ENCODE measurements around the gene NGB.

The NGB gene

DNA sequence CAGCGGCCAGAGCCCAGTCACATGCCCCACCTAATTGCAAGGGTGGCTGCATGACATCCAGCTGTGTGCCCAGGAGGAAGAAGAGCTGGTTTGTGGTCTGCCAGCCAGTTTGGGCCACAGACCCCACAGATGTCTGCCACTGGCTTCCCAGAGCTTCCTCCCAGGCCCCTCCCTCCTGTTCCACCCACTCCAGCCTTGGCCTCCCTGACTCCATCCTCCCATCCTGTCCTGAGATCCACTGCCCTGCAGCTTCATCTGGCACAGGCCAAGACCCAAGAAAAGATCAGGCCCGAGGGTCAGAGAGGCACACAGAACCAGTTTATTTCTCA is 5.9 kb downstream of the NGB start:
- no peak for DNase-seq (ENCODE audit: low read depth in 2 of 2)

GRCh38 chr14:77264466-77265186 is 6.4 kb downstream of the NGB start:
- no peak for DNase-seq (ENCODE audit: low read depth in 2 of 2)

- DNase-seq (ENCODE audit: low read depth in 2 of 2) = no peak
These were observed 10.4 kb downstream of the NGB start for GRCh38 chr14:77260631-77261030.

- no peak for DNase-seq (ENCODE audit: low read depth in 2 of 2)
These were observed 10.8 kb downstream of the NGB start for GRCh38 chr14:77260199-77260598.

GRCh38 chr14:77259025-77259715 is 11.8 kb downstream of the NGB start:
- DNase-seq (ENCODE audit: low read depth in 2 of 2) = no peak

DNA sequence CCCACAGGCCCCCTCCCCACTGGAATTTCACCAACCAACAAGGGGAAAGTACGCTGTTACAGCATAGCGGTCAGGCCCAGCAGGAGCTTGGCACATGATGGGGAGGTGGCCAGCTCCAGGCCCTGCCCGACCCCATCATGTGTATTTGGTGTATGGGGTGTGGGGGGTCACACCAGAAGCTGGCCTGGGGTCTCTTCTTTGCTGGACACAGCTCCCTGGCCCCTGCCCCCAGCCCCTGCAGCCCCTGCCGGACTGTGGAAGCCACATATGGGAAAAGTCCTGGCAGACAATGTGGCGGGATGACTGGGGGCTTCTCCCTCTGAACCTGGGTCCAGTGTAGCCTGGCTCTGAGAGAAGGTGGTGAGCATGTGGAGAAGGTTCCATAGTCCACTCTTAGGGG is 12.4 kb downstream of the NGB start:
- no peak for DNase-seq (ENCODE audit: low read depth in 2 of 2)

GRCh38 chr14:77257700-77258099 is 13.3 kb downstream of the NGB start:
- DNase-seq (ENCODE audit: low read depth in 2 of 2) = no peak

GRCh38 chr14:77256694-77257093 is 14.3 kb downstream of the NGB start:
- no peak for DNase-seq (ENCODE audit: low read depth in 2 of 2)

DNA sequence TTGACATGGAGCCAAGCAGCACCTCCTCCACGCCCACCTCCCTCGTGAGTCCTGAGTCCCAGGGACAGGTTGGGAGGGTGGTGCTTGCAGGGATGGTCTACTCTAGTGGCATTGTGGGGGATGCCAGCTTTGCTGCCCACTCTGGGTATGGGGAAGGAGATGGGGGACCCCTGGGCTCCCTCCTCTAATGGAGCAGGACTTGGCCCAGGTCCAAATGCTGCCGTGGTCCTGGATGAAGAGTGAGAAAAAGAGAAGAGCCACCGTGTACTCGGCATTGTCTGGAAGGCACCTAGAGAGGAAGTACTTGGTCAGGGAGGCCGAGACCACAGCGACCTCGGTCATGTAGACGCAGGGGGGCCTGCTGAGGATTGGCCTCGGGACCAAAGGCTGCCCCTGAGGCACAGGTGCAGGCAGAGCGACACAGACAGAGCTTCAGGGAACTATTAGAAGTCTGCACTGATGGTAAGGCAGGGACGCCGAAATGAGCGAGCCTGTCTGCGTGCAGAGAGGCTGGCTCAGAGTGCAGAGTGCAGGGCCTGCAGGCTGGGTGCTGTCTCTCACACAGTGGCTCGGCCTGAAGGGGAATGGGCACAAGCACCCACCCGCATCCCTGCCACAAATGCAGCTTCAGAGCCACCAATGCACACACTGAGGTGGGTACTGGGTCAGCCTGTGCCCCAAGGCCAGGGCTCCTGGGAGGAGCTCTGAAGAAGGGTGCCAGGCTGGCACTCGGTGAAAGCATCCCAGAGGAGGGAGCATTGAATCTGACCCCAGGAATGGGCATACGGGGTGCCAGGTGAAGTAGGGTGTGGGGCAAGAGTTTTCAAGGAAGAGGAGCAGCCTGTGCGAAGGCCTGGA is 17.4 kb downstream of the NGB start:
- DNase-seq (ENCODE audit: low read depth in 2 of 2) = no peak

DNA sequence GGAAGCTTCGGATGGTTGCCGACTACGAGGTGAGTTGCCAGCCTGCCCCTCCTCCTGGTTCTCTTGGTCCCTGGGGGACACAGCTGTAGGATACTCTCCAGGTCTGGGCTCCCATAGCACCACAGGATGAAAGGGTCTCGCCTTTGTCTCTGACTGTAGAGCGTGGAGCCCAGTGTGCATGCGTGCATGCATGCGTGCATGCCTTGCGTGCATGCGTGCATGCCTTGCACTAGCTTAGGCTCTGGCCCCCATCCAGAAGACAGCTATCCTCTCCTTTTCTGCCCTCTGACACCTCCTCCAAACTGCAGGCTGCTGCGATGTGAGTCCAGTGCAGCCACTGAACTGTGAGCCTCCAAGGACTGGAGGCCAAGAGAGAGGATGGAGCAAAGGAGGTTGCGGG is 19.1 kb downstream of the NGB start:
- DNase-seq (ENCODE audit: low read depth in 2 of 2) = no peak

- no peak for DNase-seq (ENCODE audit: low read depth in 2 of 2)
These were observed 20.1 kb downstream of the NGB start for GRCh38 chr14:77250927-77251326.

- DNase-seq (ENCODE audit: low read depth in 2 of 2) = no peak
These were observed 21.7 kb downstream of the NGB start for GRCh38 chr14:77249286-77249685.

DNA sequence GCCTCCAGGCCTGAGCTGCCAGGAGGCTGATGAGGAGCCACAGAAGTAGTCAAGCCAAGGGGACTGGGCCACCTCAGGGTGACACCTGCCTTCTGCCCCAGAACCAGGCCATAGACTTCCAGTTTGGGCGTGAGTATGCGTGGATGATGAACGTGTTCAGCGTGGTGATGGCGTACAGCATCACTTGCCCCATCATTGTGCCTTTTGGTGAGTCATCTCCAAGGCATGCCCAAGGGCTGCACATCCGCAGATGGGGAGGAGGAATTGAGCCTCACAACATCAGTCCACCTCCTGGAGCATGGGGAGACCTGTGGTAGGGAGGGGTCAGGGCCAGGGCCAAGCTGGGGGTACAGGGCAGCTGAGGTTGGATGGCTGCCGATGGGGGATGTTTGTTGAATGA is 22.3 kb downstream of the NGB start:
- no peak for DNase-seq (ENCODE audit: low read depth in 2 of 2)

DNA sequence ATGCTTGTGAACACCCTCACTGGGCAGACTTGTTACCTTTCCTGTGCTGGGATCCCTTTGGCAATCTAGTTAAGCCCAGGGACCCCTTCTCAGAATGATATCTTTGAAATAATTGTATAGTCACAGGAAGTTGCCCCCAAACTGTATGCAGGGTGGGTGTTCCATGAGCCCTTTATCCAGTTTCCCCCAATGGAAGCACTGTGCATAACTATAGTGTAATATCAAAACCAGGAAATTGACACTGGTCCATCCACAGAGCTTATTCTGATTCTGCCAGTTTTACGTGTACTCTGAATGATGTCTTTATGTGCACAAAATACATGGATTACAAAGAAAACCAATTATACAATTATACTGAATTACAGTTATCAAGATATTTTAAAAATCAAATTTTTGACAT is 24.2 kb downstream of the NGB start:
- no peak for DNase-seq (ENCODE audit: low read depth in 2 of 2)

DNA sequence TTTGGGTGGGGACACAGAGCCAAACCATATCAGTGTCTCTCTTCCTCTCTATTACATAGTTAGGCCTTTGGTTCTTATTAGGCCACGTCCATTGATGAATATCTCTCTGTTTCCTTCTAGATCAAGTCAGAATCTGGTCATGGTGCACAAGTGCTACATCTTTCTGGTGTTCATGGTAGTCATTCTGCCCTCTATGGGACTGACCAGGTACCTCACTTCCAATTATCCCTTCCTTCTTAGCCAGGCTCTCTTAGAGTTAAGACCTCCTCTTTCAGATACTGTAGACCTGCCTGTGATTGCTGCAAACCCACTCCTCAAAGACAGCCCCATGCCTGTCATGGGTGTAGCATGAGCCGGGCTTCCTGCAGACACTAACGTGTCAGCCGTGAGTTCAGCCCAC is 25.2 kb downstream of the NGB start:
- no peak for DNase-seq (ENCODE audit: low read depth in 2 of 2)

DNA sequence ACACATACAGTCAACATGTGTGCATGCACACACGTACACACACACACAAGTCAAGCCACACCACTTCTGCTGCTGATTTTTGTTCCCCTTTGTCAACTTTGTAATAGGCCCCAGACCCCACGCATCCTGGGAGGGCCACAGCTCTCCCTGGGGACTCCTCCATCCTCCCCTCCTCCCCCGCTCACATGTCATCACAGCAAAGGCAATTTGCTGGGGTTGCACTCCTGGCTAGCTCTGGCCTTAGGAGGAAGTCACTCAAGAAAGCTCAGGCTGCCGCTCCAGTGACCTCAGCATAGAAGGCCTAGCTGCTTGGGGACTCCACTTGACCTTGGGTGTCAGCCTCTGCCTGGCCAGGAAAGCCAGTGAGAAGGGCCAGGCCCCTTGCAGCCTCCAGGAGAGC is 27.2 kb downstream of the NGB start:
- DNase-seq (ENCODE audit: low read depth in 2 of 2) = no peak

GRCh38 chr14:77242752-77243151 is 28.3 kb downstream of the NGB start:
- no peak for DNase-seq (ENCODE audit: low read depth in 2 of 2)

DNA sequence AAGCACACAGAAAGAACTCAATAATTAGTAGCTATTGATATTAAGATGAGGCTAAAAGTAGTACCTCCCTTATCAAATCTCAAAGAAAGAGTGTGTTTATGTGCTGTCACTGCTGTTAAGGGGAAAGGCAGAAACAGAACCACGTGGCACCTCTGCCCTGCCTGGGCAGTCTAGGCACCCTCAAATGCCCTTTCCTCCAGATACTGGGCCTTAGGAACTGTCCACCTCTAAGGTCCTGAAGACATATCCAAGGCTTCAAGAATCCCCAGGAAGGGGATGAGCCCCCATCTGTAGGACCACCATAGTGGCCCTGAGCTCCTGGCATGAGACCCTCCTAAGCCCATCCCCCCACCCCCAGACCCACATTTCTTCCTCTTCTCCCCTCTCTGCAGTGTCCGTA is 29.1 kb downstream of the NGB start:
- no peak for DNase-seq (ENCODE audit: low read depth in 2 of 2)

GRCh38 chr14:77240336-77240915 is 30.6 kb downstream of the NGB start:
- no peak for DNase-seq (ENCODE audit: low read depth in 2 of 2)

DNA sequence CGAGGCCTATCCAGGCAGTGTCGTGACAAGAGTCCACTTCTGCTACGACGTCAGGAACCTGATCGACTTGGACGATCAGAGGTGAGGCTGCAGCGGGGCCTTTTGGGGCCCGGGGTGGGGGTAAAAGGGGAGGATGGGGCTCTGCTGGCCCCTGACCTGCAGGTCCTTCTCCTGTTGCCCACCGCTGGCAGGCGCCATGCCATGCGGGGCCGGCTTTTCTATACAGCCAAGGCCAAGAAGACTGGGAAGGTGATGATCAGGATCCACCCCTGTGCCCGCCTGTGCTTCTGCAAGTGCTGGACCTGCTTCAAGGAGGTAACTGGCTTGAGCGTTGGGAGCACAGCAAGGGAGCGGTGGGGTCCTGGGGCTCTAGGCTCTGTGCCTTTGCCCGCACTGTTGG is 31.6 kb downstream of the NGB start:
- no peak for DNase-seq (ENCODE audit: low read depth in 2 of 2)

GRCh38 chr14:77238996-77239395 is 32.0 kb downstream of the NGB start:
- no peak for DNase-seq (ENCODE audit: low read depth in 2 of 2)

DNA sequence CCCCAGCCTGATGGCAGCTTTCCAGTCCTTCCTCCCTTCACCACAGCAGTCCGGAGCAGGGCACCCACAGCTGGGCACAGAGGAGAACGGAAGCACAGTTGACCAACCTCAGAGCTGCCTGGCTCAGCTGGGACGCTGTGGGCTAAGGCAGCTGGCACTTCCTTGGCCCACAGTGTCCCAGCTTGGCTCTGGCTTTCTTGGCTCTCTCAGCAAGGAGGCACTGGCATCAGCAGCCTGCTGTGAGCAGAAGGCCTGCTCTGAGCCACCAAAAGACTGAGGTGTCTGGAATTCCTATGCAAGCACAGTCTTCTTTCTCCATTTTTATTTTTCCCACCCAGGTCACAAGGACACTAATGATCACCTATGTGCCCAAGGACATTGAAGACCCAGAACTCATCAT is 32.6 kb downstream of the NGB start:
- DNase-seq (ENCODE audit: low read depth in 2 of 2) = no peak

GRCh38 chr14:77236814-77237213 is 34.2 kb downstream of the NGB start:
- no peak for DNase-seq (ENCODE audit: low read depth in 2 of 2)
